CD4-positive, alpha-beta T cell treated with Interferon gamma for 1 hour (primary cell): Measurements from ENCODE around the gene HSPB7.
A peak's percentile ranks its signal among the peaks of the same experiment; 100 is the strongest.
"Not testable (repeated sequence)": the region's sequence is repeated elsewhere in the genome, so short reads cannot be mapped to it uniquely, and the experiment has no call there.

Experiments used
- DNase-seq: peaks from one replicate; pipeline ENCODE4 v3.0.0-alpha.2; 2020

The HSPB7 gene

DNA sequence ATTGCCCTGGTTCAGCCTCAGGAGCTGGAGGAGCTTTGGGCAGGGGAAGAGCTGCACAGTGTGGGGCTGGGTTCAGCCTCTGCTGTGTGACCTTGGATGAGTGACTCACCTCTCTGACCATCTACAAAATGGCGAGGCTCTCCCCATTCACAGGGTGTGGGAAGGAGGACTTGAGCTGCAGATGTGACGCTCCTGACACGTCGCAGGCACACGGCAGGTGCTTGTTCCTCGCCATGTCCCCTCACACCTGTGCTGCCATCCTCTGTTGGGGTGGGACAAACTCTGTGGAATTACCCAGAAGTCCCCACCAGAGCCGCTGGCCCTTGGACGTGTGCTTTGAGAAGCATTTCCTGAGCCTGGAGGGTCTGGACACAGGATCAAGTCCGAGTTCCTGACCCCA, 3.0 kb upstream of the HSPB7 start:
- not testable (repeated sequence) for DNase-seq

DNA sequence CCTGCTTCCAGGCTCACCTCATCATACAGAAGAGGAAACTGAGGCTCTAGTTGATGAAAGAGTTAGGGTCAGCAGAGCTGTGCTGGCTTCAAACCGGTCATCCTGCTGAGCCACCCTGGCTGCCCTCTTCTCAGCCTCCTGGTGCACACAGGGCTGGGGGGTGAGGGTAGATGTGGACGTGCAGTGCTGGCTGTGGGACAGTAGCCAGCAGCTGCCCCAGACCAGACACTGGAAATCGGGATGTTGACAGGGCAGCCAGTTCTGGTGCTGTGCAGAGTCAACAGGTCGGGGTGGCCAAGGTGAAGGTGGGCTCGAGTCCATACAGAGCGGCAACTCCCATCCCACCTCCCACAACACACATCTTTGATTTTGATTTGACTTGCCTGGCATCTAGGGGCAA, 2.5 kb upstream of the HSPB7 start:
- no peak for DNase-seq

DNA sequence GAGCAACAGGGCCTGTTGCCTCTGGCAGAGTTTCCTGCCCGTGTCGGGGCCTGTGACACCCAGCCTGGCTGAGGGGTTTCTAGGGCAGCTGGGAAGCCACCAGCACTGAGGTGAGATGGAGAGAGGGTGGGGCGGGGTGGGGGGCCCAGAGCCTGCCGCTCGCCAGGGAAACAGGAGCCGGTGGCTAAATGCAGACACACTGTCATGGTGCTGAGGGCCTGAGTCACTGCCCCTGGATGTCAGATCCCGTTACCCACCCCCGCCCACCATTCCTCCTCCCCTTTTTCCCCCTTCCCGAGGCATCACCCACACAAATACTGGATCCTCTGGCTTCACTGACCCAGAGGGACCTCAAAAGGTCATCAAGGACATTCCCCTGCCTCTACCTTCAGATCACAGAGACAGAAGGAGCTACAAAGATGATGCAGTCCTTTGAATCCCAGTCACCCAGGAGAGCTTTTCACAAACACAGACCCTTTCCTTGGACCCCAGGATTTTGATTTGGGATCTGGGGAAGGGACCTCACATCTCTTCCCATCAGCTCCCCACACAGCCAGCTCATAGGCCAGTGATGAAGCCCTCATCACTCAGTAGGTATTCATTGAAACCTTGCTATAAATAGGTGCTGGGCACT, 1.9 kb upstream of the HSPB7 start:
- no peak for DNase-seq

DNA sequence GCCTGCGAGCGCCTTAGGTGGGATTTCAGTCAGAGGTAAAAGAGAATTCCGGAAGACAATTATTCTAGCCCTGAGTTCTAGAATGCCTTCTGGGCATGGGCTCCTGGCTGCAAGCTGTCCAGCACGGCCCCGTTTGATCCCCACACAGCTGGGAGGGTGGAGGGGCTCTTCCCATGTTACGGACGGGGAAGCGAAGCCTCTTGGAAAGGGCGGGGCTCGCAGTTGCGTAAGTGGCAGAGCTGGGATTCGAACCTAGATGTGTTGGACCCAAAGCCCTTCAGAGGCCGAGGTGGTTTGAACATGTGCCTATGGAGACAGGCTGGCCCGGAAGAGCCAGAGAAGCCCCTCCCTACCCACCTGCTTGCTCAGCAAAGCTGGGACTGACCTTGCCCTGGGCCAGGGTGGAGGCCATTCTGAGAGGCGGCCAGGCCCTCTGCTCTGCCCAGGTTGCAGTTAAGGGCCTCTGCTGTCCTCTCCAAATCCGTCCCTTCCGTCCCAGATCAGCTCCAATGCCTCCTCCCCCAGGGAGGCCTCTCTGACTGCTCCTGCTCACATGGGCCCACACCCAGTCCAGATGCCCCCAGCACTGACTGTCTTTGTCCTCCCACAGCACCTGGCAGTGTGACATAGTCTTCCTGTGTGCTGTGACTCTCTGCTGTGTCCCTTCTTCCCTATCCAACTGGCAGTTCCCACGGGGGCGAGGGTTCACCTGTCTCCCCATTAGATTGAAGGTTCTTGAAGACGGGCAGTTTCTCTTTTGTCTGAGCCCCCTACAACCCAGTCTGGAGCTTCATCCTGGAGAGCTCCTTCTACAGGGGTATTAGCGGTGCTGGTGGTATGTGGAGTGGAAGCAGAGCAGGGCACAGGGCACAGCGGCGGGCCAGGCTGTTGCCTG, 1.2 kb upstream of the HSPB7 start:
- no peak for DNase-seq

- no peak for DNase-seq
Observed at GRCh38 chr1:16018308-16018707, 465 bp upstream of the HSPB7 start.

GRCh38 chr1:16017076-16017460, 775 bp downstream of the HSPB7 start:
- DNase-seq: no peak

DNA sequence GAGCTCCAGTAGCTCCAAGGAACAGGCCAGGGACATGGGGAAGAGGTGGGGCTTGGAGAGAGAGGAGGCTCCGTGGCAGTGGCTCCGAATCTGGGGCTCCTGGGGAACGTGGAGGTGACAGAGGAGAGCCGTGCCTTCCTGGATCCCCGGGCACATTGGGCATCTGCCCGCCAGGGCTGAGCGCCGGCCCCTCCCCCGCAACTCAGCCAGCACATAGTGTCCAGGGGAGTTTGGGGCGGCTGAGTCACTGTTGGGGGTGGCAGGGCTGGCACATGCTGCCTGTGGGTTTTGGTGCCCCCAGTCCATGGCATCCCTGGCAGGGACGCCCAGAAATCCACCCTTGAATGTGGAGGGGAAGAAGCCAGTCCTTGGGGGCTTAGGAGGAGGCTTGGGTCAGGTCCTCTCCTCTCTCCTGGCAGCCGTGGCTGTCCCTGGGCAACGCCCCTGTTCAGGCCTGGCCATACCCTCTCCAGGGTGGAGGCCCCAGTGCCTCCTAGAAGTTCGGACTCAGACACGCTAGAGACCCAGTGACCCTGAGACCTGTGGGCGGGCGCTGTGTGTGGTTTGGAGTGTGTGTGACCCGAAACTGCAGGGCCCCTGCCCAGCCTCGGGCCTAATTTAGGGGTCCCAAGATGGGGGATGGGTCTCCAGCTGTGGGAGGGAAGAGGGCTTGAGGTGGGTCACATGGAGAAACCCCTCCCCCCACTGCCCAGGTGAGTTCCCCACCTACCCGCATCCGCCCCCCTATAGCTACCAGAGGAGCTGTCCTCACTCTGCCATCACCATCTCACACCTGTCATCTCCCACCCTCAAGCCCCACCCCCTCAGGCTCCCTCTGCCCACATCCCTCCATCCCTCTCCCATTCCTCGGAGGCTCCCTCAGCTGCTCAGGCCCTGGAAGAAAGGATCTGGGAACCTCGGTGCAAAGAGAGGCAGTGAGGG, 1.6 kb downstream of the HSPB7 start:
- no peak for DNase-seq

DNA sequence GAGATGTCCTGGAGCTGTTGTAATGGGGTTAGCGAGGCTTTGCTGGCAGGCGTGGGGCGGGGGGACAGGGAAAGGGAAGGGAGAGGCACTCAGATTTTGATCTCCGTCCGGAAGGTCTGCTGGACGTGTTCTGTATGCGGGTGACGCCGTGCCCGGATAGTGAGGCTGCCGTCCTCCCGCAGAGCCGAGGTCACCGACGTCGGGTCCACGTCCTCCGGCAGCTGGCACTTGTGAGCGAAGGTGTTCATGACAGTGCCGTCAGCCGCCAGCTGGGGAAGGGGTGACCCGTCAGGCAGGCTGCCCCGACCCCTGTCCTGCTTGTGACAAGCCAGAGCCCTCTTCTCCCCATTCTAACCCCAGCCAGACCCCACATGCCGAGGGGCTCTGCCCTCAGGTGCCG, 2.4 kb downstream of the HSPB7 start:
- DNase-seq: no peak

- DNase-seq: no peak
Observed at GRCh38 chr1:16014509-16015482, 3.0 kb downstream of the HSPB7 start.

DNA sequence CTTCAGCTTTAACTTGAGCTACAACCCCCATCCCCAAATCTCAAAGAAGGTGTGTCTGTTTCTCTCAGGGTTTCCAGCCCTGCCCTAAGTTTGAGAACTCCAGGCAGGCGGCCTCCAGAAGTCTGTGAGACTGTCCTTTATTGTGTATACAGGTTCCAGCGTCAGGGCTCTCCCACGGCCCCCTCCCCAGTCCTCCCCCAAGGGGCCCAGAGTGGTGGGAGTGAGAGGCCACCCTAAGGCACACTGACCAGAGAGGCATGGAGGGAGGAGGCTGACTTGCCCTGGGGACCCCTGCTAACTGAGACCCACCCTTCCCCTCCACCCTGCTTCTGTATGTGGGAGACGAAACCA, 4.0 kb downstream of the HSPB7 start:
- DNase-seq: no peak

GRCh38 chr1:16013220-16013907, 4.5 kb downstream of the HSPB7 start:
- peak; percentile 39 for DNase-seq

- DNase-seq: peak; percentile 11
Observed at GRCh38 chr1:16012590-16013219, 5.1 kb downstream of the HSPB7 start.

- DNase-seq: no peak
Observed at GRCh38 chr1:16011936-16012589, 5.8 kb downstream of the HSPB7 start.

- DNase-seq: no peak
Observed at GRCh38 chr1:16010837-16011236, 7.0 kb downstream of the HSPB7 start.

DNA sequence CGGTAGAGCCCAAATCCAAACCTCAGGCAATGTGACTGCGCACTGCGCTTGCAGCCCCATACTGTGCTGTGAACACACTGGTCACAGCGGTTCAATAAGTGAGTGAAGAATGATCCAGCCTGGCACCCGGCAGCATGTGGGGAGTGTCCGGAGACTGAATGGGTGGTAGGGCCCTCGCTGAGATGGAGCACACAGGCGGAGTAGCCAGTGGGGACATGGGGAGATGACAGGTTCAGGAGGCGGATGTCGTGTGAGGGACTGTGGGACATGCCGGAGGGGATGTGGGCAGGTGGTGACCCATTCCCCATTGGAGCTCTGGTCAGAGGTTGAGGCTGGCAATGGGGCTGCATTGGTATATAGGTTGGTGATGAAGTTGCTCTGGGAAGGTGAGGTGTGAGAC, 8.2 kb downstream of the HSPB7 start:
- DNase-seq: no peak

GRCh38 chr1:16009030-16009460, 8.8 kb downstream of the HSPB7 start:
- DNase-seq: peak; percentile 59

DNA sequence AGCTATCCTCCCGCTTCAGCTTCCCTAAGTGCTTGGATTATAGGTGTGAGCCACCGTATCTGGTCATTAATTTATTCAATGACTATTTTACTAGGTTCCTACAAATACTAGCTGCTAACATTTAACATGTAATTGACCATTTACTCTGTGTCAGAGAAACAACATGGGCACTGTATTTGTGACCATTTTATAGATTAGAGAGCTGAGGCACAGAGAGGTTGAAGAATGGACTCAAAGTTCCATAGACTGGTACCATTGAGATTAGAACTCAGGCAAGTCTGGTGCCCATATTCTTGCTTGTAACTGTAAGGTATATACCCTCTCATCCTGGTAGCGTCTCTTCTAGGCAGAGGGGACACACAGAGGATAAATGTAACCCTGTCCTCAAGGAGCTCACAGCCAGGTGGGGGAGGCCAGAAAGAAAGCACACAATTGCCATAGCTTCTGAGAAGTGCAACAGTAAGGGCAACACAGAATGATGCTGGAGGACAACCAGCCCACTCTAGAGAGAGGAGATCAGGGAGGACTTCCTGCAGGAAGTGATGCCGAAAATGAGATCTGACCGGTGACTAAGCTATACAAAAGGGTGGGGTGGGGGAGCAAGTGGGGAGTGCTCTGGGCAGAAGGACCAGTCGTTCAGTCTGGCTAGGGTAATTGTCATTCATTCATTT, 10.0 kb downstream of the HSPB7 start:
- DNase-seq: no peak

DNA sequence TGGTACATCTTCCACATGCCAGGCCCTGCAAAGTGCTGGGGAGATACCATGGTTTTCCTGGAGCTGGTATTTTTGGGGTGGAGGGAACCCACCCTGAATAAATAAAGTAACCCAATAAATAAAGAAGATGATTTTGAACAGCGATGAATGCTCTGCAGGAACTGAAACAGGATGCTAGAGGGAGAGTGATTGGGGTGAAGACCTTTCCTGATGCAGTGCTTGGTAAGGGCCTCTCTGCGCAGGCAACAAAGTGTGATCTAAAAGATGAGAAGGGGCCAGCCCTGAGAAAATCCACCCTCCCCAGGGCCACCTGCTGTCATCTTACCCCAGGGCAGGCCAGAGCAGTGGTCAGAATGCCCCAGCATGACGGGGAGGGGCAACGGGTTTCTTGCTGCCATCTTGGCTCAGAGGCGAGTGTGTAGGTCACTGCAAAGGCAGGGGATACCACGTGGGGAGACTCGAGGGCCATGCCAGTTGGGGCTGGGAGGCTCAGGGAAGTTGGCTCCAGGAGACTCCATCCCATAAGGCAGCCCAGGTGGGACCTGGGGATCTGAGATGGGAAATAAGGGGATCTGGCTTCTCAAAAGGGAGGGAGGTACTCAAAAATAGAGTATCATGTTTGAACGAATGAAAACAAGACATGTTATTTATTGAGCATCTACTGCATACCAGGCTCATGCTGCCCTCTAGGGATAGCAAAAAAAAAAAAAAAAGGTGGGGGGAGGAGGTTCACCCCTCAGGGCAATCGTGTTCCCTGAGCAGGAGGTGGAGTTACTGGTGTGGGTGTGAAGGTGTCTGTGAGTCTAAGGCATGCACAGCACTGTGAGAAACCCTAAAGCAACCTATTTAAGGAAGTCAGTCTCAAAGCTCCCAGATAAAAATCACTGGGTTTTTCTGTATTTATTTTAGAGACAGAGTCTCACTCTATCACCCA, 11.0 kb downstream of the HSPB7 start:
- no peak for DNase-seq

GRCh38 chr1:16006010-16006409, 11.8 kb downstream of the HSPB7 start:
- no peak for DNase-seq
